ENCODE measurements around the gene EPX.

Gene EPX

DNA sequence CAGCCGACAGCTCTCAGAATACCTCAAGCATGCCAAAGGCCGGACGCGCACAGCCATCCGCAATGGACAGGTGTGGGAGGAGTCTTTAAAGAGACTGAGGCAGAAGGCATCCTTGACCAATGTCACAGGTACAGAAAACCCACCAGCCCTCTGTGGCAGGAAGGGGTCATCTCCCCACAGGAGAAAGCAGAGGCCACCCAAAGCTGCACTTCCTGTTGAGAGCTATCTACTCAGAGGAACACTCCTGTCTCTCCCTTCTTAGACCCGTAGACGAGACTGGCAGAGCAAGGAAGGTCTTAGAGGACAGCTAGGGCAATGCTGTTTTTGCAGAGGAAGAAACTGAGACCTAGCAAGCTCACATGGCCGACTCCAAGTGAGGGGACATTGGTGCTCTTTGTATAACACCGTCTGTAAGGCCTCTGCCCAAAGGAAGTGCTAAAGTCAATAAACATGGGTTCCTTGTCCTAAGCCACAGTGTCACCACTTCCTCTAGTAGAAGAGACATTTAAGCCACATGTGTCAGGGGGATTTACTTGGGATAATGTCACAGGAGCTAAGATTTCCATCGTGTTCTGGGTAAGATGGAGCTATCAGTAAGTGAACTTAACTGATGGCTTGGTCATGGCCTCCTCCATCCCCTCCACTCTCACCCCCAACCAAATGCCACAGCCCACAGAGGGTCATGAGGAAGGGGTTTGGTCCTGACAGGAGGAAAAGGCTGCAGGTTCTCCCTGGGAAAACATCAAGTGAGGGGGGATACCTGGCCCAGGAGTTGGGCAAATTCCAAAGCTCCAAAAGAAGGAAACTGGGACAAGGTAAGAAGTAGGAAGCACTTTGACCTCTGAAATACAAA lies 55.2 kb downstream of the EPX start:
- TF ChIP-seq POLR2AphosphoS5 (IDR thresholded peaks at IDR 0.05; ENCODE audit: low read depth, low read length) (no peak), TAF1 (IDR thresholded peaks at IDR 0.05; ENCODE audit: borderline replicate concordance, insufficient read depth, low read length) (no peak), SIN3A (IDR thresholded peaks at IDR 0.05; ENCODE audit: borderline replicate concordance, insufficient read depth, low read length) (no peak), FOXP2 (optimal IDR thresholded peaks at IDR 0.05; ENCODE audit: borderline replicate concordance, extremely low read depth, extremely low read length, insufficient read depth) (no peak)
- TF ChIP-seq, protein P1, sequence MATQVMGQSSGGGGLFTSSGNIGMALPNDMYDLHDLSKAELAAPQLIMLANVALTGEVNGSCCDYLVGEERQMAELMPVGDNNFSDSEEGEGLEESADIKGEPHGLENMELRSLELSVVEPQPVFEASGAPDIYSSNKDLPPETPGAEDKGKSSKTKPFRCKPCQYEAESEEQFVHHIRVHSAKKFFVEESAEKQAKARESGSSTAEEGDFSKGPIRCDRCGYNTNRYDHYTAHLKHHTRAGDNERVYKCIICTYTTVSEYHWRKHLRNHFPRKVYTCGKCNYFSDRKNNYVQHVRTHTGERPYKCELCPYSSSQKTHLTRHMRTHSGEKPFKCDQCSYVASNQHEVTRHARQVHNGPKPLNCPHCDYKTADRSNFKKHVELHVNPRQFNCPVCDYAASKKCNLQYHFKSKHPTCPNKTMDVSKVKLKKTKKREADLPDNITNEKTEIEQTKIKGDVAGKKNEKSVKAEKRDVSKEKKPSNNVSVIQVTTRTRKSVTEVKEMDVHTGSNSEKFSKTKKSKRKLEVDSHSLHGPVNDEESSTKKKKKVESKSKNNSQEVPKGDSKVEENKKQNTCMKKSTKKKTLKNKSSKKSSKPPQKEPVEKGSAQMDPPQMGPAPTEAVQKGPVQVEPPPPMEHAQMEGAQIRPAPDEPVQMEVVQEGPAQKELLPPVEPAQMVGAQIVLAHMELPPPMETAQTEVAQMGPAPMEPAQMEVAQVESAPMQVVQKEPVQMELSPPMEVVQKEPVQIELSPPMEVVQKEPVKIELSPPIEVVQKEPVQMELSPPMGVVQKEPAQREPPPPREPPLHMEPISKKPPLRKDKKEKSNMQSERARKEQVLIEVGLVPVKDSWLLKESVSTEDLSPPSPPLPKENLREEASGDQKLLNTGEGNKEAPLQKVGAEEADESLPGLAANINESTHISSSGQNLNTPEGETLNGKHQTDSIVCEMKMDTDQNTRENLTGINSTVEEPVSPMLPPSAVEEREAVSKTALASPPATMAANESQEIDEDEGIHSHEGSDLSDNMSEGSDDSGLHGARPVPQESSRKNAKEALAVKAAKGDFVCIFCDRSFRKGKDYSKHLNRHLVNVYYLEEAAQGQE (IDR thresholded peaks at IDR 0.05; ENCODE audit: insufficient read depth in 1 of 2, low read depth in 2 of 2, low read length in 2 of 2): no peak

DNA sequence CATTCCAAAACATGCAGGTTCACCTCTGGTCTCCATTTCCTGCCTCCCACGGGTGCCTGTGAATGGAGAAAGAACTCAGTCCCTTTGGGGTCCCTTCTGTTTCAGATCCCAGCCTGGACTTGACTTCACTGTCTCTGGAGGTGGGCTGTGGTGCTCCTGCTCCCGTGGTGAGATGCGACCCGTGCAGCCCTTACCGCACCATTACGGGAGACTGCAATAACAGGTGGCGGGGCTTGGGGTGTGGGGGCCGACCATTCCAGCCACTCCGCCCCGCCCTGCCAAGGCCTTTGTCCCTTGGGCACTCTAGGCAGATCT lies 56.4 kb downstream of the EPX start:
- TF ChIP-seq, protein P1 (IDR thresholded peaks at IDR 0.05; ENCODE audit: insufficient read depth in 1 of 2, low read depth in 2 of 2, low read length in 2 of 2): no peak
- no peak for TF ChIP-seq TAF1 (IDR thresholded peaks at IDR 0.05; ENCODE audit: borderline replicate concordance, insufficient read depth, low read length)
- no peak for TF ChIP-seq POLR2AphosphoS5 (IDR thresholded peaks at IDR 0.05; ENCODE audit: low read depth, low read length)
- no peak for TF ChIP-seq SIN3A (IDR thresholded peaks at IDR 0.05; ENCODE audit: borderline replicate concordance, insufficient read depth, low read length)
- TF ChIP-seq FOXP2 (optimal IDR thresholded peaks at IDR 0.05; ENCODE audit: borderline replicate concordance, extremely low read depth, extremely low read length, insufficient read depth): no peak

DNA sequence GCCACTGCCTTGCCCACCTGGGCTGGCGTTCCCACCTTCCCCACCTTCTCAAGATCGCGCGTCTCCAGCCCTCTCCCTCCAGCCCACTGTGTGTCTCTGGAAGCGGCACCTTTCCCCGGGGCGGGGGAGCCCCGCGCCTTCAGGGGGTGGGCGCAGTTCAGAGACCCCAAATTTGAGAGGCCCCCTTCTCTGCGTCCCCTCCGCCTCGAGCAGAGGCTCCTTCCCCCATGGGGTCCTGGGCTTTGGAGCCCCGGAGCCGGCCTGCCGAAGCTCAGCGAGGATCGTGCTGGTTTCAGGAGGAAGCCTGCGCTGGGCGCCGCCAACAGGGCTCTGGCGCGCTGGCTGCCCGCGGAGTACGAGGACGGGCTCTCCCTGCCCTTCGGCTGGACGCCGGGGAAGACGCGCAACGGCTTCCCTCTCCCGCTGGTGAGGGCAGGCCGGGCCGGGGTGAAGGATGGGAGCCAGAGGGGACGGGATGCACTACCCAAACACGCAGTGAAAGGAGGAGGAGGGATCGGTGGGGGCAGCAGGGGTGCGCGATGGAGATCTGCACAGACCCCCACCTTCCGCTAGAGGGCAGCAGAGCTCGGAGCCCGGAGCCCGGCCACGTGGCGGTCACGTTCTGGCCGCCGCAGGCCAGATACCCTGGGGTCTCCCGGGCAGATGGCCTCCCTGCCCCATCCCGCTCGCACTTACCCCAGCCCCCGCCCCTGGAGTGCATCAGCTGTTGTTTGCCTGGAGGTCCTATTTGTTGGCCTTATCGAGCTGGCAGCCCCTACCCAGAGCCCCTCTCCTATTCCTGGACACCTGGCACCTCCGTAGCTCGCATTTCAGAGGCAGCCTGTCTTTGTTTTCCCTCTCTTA lies 57.0 kb downstream of the EPX start:
- TF ChIP-seq SIN3A (IDR thresholded peaks at IDR 0.05; ENCODE audit: borderline replicate concordance, insufficient read depth, low read length) (no peak), POLR2AphosphoS5 (IDR thresholded peaks at IDR 0.05; ENCODE audit: low read depth, low read length) (no peak), FOXP2 (optimal IDR thresholded peaks at IDR 0.05; ENCODE audit: borderline replicate concordance, extremely low read depth, extremely low read length, insufficient read depth) (no peak)
- TF ChIP-seq, protein P1 (IDR thresholded peaks at IDR 0.05; ENCODE audit: insufficient read depth in 1 of 2, low read depth in 2 of 2, low read length in 2 of 2): no peak

DNA sequence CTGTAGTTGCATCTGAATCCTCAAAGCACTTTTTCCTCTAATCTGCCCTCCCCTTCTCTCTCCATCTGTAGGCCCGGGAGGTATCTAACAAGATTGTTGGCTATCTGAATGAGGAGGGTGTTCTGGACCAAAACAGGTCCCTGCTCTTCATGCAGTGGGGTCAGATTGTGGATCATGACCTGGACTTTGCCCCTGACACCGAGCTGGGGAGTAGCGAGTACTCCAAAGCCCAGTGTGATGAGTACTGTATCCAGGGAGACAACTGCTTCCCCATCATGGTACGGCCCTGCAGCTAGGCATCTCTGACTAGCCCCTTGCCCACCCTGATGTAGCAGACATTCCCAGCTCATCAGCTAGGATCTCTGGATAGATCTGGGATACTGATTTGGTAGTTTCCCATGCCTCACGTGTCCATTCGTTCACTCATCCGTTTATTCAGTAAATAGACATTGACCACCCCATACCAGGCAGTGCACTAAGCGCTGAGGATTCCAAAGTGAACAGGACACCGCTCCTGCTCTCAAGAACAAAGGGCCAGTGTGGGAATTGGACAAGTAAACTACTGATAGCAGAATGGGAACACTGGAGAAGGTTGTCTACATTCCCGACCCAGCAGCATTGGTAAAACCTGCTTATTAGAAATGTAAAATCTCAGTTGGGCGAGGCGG lies 58.0 kb downstream of the EPX start:
- TF ChIP-seq SIN3A (IDR thresholded peaks at IDR 0.05; ENCODE audit: borderline replicate concordance, insufficient read depth, low read length): no peak
- TF ChIP-seq, protein P1 (IDR thresholded peaks at IDR 0.05; ENCODE audit: insufficient read depth in 1 of 2, low read depth in 2 of 2, low read length in 2 of 2): no peak
